ENCODE results near the gene COLGALT1. TPM values are rescaled to one million over a fixed set of nuclear protein-coding genes. Genes with fewer than 3 reads are reported as not detected.

The COLGALT1 gene
- total and polyA plus RNA-seq, 10 of the 15 experiments (the other 5 are each of a cell fraction or from before 2014, with no cell fraction given): 1.2 to 78.8 (median 29.8) TPM

DNA sequence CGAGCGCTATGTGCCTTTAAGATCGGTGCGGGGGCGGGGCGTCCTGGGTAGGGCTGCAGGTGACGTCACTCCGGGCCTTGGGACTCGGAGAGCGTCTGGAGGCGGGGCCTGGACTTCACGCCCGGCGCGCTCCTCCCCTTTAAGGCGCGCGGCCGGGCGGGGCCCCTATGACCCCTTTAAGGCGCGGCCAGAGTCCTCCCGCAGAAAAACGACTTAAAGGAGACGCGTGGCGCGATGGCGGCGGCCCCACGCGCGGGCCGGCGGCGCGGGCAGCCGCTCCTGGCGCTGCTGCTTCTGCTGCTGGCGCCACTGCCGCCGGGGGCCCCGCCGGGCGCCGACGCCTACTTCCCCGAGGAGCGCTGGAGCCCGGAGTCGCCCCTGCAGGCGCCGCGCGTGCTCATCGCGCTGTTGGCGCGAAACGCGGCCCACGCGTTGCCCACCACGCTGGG is at the start of gene COLGALT1 (continued):
- TF ChIP-seq, protein P1, sequence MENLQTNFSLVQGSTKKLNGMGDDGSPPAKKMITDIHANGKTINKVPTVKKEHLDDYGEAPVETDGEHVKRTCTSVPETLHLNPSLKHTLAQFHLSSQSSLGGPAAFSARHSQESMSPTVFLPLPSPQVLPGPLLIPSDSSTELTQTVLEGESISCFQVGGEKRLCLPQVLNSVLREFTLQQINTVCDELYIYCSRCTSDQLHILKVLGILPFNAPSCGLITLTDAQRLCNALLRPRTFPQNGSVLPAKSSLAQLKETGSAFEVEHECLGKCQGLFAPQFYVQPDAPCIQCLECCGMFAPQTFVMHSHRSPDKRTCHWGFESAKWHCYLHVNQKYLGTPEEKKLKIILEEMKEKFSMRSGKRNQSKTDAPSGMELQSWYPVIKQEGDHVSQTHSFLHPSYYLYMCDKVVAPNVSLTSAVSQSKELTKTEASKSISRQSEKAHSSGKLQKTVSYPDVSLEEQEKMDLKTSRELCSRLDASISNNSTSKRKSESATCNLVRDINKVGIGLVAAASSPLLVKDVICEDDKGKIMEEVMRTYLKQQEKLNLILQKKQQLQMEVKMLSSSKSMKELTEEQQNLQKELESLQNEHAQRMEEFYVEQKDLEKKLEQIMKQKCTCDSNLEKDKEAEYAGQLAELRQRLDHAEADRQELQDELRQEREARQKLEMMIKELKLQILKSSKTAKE (IDR thresholded peaks at IDR 0.05; ENCODE audit: low read depth, poor library complexity, severe bottlenecking): peak; percentile 1
- no peak for TF ChIP-seq SPI1 (IDR thresholded peaks at IDR 0.05; ENCODE audit: borderline replicate concordance, insufficient read depth, low read depth, low read length)
- no peak for TF ChIP-seq CEBPB (IDR thresholded peaks at IDR 0.05; ENCODE audit: borderline replicate concordance in 1 of 2, low read depth in 2 of 2, low read length in 2 of 2)
- 0 out of 2 replicates have a peak, but pooled peaks have one; percentile 41 for TF ChIP-seq SIN3A (IDR thresholded peaks at IDR 0.05; ENCODE audit: low read depth, low read length)
- TF ChIP-seq, protein P2, sequence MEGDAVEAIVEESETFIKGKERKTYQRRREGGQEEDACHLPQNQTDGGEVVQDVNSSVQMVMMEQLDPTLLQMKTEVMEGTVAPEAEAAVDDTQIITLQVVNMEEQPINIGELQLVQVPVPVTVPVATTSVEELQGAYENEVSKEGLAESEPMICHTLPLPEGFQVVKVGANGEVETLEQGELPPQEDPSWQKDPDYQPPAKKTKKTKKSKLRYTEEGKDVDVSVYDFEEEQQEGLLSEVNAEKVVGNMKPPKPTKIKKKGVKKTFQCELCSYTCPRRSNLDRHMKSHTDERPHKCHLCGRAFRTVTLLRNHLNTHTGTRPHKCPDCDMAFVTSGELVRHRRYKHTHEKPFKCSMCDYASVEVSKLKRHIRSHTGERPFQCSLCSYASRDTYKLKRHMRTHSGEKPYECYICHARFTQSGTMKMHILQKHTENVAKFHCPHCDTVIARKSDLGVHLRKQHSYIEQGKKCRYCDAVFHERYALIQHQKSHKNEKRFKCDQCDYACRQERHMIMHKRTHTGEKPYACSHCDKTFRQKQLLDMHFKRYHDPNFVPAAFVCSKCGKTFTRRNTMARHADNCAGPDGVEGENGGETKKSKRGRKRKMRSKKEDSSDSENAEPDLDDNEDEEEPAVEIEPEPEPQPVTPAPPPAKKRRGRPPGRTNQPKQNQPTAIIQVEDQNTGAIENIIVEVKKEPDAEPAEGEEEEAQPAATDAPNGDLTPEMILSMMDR (IDR thresholded peaks at IDR 0.05 in 2 of 3, conservative IDR thresholded peaks at IDR 0.05 in 1 of 3; ENCODE audit: control insufficient read depth in 2 of 3, extremely low read depth in 1 of 3, insufficient read depth in 1 of 3, low read depth in 3 of 3, low read length in 3 of 3): no peak
- no peak for TF ChIP-seq HCFC1 (IDR thresholded peaks at IDR 0.05; ENCODE audit: low read length)
- TF ChIP-seq STAT1 (conservative IDR thresholded peaks at IDR 0.05): no peak
- no peak for TF ChIP-seq SREBF1 (IDR thresholded peaks at IDR 0.05; ENCODE audit: low read length)
- no peak for TF ChIP-seq KAT2A (conservative IDR thresholded peaks at IDR 0.05; ENCODE audit: control insufficient read depth, low read depth, low read length)
- TF ChIP-seq, protein P3, sequence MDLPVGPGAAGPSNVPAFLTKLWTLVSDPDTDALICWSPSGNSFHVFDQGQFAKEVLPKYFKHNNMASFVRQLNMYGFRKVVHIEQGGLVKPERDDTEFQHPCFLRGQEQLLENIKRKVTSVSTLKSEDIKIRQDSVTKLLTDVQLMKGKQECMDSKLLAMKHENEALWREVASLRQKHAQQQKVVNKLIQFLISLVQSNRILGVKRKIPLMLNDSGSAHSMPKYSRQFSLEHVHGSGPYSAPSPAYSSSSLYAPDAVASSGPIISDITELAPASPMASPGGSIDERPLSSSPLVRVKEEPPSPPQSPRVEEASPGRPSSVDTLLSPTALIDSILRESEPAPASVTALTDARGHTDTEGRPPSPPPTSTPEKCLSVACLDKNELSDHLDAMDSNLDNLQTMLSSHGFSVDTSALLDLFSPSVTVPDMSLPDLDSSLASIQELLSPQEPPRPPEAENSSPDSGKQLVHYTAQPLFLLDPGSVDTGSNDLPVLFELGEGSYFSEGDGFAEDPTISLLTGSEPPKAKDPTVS (IDR thresholded peaks at IDR 0.05; ENCODE audit: low read depth, low read length): no peak
- TF ChIP-seq, protein P4, sequence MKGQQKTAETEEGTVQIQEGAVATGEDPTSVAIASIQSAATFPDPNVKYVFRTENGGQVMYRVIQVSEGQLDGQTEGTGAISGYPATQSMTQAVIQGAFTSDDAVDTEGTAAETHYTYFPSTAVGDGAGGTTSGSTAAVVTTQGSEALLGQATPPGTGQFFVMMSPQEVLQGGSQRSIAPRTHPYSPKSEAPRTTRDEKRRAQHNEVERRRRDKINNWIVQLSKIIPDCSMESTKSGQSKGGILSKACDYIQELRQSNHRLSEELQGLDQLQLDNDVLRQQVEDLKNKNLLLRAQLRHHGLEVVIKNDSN (IDR thresholded peaks at IDR 0.05; ENCODE audit: borderline replicate concordance, extremely low read length, insufficient read depth, low read depth, low read length): no peak
- TF ChIP-seq, protein P5, sequence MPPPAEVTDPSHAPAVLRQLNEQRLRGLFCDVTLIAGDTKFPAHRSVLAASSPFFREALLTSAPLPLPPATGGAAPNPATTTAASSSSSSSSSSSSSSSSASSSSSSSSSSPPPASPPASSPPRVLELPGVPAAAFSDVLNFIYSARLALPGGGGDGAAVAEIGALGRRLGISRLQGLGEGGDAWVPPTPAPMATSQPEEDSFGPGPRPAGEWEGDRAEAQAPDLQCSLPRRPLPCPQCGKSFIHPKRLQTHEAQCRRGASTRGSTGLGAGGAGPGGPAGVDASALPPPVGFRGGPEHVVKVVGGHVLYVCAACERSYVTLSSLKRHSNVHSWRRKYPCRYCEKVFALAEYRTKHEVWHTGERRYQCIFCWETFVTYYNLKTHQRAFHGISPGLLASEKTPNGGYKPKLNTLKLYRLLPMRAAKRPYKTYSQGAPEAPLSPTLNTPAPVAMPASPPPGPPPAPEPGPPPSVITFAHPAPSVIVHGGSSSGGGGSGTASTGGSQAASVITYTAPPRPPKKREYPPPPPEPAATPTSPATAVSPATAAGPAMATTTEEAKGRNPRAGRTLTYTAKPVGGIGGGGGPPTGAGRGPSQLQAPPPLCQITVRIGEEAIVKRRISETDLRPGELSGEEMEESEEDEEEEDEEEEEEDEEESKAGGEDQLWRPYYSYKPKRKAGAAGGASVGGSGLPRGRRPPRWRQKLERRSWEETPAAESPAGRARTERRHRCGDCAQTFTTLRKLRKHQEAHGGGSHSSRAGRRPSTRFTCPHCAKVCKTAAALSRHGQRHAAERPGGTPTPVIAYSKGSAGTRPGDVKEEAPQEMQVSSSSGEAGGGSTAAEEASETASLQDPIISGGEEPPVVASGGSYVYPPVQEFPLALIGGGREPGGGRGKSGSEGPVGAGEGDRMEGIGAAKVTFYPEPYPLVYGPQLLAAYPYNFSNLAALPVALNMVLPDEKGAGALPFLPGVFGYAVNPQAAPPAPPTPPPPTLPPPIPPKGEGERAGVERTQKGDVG (CRISPR knock-in tag; IDR thresholded peaks at IDR 0.05): no peak
- TF ChIP-seq SUPT20H (IDR thresholded peaks at IDR 0.05; ENCODE audit: borderline replicate concordance, control insufficient read depth, low read depth, low read length): no peak
- TF ChIP-seq, protein P6, sequence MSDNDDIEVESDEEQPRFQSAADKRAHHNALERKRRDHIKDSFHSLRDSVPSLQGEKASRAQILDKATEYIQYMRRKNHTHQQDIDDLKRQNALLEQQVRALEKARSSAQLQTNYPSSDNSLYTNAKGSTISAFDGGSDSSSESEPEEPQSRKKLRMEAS (IDR thresholded peaks at IDR 0.05; ENCODE audit: low read depth, low read length): peak; percentile 32; the same call in 1 of the 2 replicates
- TF ChIP-seq SMAD1 (IDR thresholded peaks at IDR 0.05; ENCODE audit: low read depth, partially characterized antibody): no peak
- TF ChIP-seq, protein P7, sequence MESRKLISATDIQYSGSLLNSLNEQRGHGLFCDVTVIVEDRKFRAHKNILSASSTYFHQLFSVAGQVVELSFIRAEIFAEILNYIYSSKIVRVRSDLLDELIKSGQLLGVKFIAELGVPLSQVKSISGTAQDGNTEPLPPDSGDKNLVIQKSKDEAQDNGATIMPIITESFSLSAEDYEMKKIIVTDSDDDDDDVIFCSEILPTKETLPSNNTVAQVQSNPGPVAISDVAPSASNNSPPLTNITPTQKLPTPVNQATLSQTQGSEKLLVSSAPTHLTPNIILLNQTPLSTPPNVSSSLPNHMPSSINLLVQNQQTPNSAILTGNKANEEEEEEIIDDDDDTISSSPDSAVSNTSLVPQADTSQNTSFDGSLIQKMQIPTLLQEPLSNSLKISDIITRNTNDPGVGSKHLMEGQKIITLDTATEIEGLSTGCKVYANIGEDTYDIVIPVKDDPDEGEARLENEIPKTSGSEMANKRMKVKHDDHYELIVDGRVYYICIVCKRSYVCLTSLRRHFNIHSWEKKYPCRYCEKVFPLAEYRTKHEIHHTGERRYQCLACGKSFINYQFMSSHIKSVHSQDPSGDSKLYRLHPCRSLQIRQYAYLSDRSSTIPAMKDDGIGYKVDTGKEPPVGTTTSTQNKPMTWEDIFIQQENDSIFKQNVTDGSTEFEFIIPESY (IDR thresholded peaks at IDR 0.05): no peak

Measured in GM12878 (cell line).